GM19025 (cell line): ENCODE results near the gene FBLIM1.

ENCODE experiments used
- ATAC-seq: cut with Tn5 transposase; IDR thresholded peaks from one replicate; pipeline ENCODE4 v1.9.1; 2021; ENCODE audit warnings: mild to moderate bottlenecking, low read depth, moderate library complexity; ENCODE audit not compliant: unreplicated experiment

The FBLIM1 gene

DNA sequence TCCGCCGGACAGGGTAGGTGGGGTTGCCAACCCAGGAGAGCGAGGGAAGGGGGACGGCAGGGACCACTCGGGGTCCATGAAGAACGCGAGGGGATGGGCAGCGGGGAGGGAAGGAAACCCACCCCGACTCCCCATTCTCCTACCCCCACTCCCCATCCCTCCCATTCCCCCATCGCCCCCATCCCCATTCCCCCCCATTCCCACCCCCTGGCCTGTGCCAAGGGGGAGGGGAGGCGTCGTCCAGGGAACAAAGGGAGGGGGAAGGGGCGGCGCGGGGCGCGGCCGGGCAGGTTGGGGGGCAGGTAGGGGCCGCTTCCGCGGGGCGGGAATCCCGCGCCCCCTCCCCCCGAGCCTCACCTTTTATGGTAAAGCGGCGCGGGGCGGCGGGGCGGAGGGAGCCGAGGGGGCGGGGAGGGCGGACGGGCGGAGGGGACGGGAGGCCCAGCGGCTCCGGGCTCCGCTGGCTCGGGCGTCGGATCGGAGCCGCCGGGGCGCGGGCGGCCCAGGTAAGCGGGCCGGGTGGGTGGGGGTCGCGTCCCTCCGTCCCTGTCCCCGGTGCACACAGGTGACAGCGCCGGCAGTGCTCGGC is at the start of gene FBLIM1:
Gene FBLIM1, plus strand, starts transcription at position 453 of the 589 bp plus-strand sequence. CDS start 6,189 bp downstream, outside the sequence.
- no peak for ATAC-seq

- no peak for ATAC-seq
Observed at GRCh38 chr1:15709226-15709625, 49.4 kb upstream of the FBLIM1 start.

DNA sequence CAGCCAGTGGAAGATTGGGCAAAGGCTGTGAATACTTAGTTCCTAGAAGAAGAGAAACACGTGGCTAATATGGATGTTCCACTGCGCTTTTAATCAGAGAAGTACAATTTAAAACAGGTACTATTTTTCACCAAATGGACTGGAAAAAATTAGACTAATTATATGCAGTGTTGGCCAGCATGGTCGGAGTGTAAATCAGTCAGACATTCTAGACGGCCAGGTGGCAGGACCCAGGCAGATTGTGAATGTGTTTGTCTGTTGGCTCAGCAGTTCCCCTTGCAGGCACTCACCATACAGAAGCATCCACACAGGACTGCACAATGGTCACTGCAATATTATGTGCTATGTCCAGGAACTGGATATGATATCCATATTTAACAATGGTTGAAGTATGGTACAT is 46.4 kb upstream of the FBLIM1 start:
- no peak for ATAC-seq

- no peak for ATAC-seq
Observed at GRCh38 chr1:15714406-15715136, 44.0 kb upstream of the FBLIM1 start.

GRCh38 chr1:15717418-15718125 is 41.0 kb upstream of the FBLIM1 start:
- ATAC-seq: no peak

- no peak for ATAC-seq
Observed at GRCh38 chr1:15718199-15718601, 40.4 kb upstream of the FBLIM1 start.

DNA sequence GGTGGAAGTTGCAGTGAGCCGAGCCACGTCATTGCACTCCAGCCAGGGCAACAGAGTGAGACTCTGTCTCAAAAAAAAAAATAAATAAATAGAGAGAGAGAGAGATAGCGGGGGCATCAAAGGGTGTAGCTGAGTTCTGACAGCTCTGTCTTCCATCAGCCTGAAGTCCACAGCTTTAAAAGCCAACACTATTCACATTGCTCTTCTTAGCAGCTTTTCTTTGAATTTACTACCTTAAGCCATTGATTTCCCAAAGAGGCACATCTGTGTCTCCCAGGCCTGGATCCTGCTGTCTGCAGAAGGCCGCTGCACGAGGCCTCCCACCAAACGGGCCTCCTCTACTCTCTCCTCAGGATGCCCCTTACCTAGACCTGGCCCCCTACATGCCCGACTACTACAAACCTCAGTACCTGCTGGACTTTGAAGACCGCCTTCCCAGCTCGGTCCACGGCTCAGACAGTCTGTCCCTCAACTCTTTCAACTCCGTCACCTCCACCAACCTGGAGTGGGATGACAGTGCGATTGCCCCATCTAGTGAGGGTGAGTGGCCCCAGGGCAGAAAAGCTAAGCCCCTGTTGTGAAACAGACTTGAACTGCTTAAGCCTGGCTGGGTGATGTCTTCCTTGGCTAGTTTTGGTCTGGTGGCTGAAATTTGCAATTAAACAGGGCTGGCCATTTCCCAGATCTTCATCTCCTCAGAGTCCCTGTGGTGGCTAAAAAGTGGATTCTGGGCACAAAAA is 39.0 kb upstream of the FBLIM1 start:
- no peak for ATAC-seq

- ATAC-seq: no peak
Observed at GRCh38 chr1:15720861-15721260, 37.7 kb upstream of the FBLIM1 start.

- no peak for ATAC-seq
Observed at GRCh38 chr1:15722411-15722810, 36.2 kb upstream of the FBLIM1 start.

DNA sequence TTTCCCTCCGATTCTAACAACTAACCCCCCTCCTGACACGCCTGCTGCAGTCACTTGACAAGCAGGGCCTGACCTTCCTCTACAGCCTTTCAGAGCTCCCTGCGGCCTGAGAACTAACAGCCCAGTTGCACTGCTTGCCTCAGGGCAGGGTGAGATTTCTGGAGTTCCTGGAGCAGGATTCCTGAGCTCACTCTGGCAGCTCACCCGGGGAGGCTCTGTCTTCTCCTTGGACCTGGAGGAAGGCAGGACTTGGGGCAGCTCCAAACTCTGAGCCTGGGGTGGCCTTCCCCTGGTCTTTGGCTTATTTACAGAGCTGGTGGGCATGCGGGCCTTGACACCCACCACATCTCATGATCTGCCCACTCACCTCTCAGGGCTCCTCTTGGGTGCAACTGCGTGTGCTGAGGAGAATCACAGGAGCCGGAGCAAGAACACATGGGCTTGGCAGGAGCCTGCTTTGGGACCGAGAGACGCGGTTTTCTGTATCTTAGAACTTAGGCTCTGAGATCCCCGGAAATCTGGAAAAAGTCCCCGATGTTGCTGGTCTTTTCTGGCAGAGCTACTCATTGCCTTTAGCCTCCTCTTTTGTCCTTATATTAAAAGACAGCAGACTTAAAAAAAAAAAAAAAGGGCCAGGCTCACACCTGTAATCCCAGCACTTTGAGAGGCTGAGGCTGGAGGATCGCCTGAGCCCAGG is 35.6 kb upstream of the FBLIM1 start:
- no peak for ATAC-seq

GRCh38 chr1:15723631-15724246 is 34.9 kb upstream of the FBLIM1 start:
- no peak for ATAC-seq

GRCh38 chr1:15724949-15725880 is 33.4 kb upstream of the FBLIM1 start:
- ATAC-seq: no peak

GRCh38 chr1:15726508-15726907 is 32.1 kb upstream of the FBLIM1 start:
- no peak for ATAC-seq

DNA sequence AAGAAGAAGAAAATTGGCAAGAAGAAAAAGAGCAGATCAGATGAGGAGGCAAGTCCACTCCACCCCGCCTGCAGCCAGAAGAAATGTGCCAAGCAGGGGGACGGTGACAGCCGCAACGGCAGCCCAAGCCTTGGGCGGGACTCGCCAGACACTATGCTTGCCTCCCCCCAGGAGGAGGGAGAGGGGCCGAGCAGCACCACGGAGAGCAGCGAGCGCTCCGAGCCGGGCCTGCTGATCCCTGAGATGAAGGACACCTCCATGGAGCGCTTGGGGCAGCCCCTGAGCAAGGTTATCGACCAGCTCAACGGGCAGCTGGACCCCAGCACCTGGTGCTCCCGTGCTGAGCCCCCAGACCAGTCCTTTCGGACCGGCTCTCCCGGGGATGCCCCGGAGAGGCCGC is 31.6 kb upstream of the FBLIM1 start:
- no peak for ATAC-seq

DNA sequence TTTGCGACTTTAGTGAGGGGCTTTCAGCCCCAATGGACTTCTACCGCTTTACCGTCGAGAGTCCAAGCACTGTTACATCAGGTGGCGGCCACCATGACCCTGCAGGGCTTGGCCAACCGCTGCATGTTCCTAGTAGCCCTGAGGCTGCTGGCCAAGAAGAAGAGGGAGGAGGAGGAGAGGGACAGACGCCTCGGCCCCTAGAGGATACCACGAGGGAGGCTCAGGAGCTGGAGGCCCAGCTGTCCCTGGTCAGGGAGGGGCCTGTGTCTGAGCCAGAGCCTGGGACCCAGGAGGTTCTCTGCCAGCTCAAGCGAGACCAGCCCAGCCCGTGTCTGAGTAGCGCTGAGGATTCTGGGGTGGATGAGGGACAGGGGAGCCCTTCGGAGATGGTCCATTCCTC is 31.2 kb upstream of the FBLIM1 start:
- ATAC-seq: no peak

- no peak for ATAC-seq
Observed at GRCh38 chr1:15727866-15728534, 30.6 kb upstream of the FBLIM1 start.

DNA sequence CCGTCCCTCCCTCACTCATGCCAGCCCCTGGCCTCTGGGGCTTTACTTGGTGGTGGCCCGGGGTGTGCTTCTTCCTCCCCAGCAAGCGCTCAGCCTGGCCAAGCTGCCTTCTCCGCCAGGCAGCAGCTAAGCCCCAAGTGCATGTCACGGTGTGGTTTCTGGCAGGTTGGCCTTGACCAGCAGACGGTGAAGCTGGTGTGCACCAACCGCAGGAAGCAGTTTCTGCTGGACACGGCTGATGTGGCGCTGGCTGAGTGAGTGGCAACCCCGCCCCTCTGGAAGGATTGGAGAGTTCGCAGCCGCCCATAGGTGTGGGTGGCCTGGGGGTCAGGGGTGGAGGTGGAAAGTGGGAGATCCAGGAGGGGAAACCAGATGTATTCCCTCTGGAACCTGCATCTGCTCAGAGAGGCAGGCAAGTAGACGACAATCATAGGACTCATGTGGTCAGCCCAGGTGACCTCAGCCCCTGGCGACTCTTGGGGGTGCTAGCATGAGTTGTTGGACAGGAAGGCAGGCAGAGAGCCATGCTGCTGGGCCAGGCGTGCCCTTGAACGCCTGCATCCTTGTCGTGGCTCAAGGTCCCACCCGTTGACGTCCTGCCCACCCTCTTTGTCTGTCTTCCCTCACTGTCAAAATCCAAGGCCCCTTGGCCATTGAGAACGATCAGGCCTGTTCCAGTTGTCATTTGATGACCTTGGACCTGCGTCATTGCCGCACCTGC is 29.5 kb upstream of the FBLIM1 start:
- no peak for ATAC-seq

- ATAC-seq: no peak
Observed at GRCh38 chr1:15730423-15730822, 28.2 kb upstream of the FBLIM1 start.
